IMR-90 (cell line): Measurements from ENCODE around the gene ALK.

ENCODE experiments used
- BHLHE40 ChIP-seq: fragments of 150-350 bp; IDR thresholded peaks from 2 replicates; pipeline ENCODE4 v1.6.1; 2016; ENCODE audit warnings: mild to moderate bottlenecking, low read depth, low read length
- CEBPB ChIP-seq: IDR thresholded peaks from 2 replicates; pipeline ENCODE4 v1.6.1; 2012; ENCODE audit warnings: low read depth, low read length, improper control_type of control experiment
- CHD1 ChIP-seq: IDR thresholded peaks from 2 replicates; pipeline ENCODE4 v1.6.1; 2012; ENCODE audit warnings: low read depth, low read length, improper control_type of control experiment
- CTCF ChIP-seq: conservative IDR thresholded peaks from 2 replicates; pipeline ENCODE4 v1.5.1; 2012; ENCODE audit warnings: mild to moderate bottlenecking, low read depth, low read length, improper control_type of control experiment
- FOS ChIP-seq: fragments of 150-350 bp; IDR thresholded peaks from 2 replicates; pipeline ENCODE4 v1.6.1; 2016; ENCODE audit warnings: low read depth, low read length
- MAFK ChIP-seq: IDR thresholded peaks from 2 replicates; pipeline ENCODE4 v1.6.1; 2012; ENCODE audit warnings: low read depth, low read length, improper control_type of control experiment
- MXI1 ChIP-seq: IDR thresholded peaks from 2 replicates; pipeline ENCODE4 v1.6.1; 2012; ENCODE audit warnings: low read depth, mild to moderate bottlenecking, low read length, moderate library complexity, borderline replicate concordance
- NFE2L2 ChIP-seq: fragments of 150-350 bp; IDR thresholded peaks from 2 replicates; pipeline ENCODE4 v1.6.1; 2016; ENCODE audit warnings: low read depth, mild to moderate bottlenecking, low read length
- POLR2A ChIP-seq: IDR thresholded peaks from 2 replicates; pipeline ENCODE4 v1.6.1; 2012; ENCODE audit warnings: mild to moderate bottlenecking, low read depth, low read length
- RAD21 ChIP-seq: IDR thresholded peaks from 2 replicates; pipeline ENCODE4 v1.6.1; 2012; ENCODE audit warnings: low read length, improper control_type of control experiment
- RCOR1 ChIP-seq: IDR thresholded peaks from 2 replicates; pipeline ENCODE4 v1.6.1; 2012; ENCODE audit warnings: mild to moderate bottlenecking, low read length, improper control_type of control experiment; ENCODE audit not compliant: insufficient replicate concordance
- SMC3 ChIP-seq: fragments of 150-350 bp; IDR thresholded peaks from 2 replicates; pipeline ENCODE4 v1.6.1; 2016; ENCODE audit warnings: low read depth, mild to moderate bottlenecking, antibody characterized with exemption, low read length, moderate library complexity
- TF ChIP-seq, protein P1 (sequence below): fragments of 150-350 bp; IDR thresholded peaks from 2 replicates; pipeline ENCODE4 v1.6.1; 2016; ENCODE audit warnings: low read depth, mild to moderate bottlenecking, low read length, moderate library complexity, borderline replicate concordance
- TF ChIP-seq, protein P2 (sequence below): fragments of 150-350 bp; IDR thresholded peaks from 2 replicates; pipeline ENCODE4 v1.6.1; 2017; ENCODE audit warnings: mild to moderate bottlenecking, antibody characterized with exemption, low read length, low read depth

DNA sequence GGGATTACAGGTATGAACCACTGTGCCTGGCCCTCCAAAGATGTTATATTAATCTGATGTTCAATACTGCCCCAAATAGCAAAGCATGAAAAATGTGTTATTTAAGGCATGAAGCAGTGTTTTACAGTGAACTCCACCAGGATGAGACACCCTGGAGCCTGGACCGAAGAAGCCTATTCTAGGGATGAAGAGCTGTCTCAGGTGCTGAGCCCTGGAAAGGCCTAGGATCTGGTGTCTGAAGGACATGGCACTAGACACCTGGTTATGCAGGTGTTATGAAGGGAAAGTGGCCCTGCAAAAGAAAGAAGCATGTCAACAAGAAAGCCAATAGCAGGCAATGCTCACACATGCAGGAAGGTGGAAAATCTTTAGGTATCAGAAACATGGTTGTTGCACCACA, 431.8 kb downstream of the ALK start:
- no peak for TF ChIP-seq POLR2A
- TF ChIP-seq CTCF: no peak
- TF ChIP-seq CEBPB: no peak
- TF ChIP-seq, protein P1, sequence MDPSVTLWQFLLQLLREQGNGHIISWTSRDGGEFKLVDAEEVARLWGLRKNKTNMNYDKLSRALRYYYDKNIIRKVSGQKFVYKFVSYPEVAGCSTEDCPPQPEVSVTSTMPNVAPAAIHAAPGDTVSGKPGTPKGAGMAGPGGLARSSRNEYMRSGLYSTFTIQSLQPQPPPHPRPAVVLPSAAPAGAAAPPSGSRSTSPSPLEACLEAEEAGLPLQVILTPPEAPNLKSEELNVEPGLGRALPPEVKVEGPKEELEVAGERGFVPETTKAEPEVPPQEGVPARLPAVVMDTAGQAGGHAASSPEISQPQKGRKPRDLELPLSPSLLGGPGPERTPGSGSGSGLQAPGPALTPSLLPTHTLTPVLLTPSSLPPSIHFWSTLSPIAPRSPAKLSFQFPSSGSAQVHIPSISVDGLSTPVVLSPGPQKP: no peak
- no peak for TF ChIP-seq RCOR1
- TF ChIP-seq MXI1: no peak
- no peak for TF ChIP-seq RAD21
- TF ChIP-seq SMC3: no peak
- no peak for TF ChIP-seq FOS
- TF ChIP-seq, protein P2, sequence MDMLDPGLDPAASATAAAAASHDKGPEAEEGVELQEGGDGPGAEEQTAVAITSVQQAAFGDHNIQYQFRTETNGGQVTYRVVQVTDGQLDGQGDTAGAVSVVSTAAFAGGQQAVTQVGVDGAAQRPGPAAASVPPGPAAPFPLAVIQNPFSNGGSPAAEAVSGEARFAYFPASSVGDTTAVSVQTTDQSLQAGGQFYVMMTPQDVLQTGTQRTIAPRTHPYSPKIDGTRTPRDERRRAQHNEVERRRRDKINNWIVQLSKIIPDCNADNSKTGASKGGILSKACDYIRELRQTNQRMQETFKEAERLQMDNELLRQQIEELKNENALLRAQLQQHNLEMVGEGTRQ: no peak
- no peak for TF ChIP-seq CHD1
- no peak for TF ChIP-seq MAFK
- no peak for TF ChIP-seq BHLHE40
- TF ChIP-seq NFE2L2: no peak
